ENCODE measurements around the gene TALDO1. TPM values are rescaled to one million over a fixed set of nuclear protein-coding genes. Genes with fewer than 3 reads are reported as not detected.

TALDO1 gene
- total and polyA plus RNA-seq, 2 experiments from 2014 or later, result 353 to 402 TPM

GRCh38 chr11:766106-766935, 19.1 kb downstream of the TALDO1 start:
- H3K4me2 ChIP-seq, result no peak overlapping the region
- no peak for ATAC-seq
- no peaks in the 10 kb centered on the region for H3K79me2 ChIP-seq (replicated peaks; ENCODE audit: insufficient read depth)
- no peaks in the 10 kb centered on the region for H3K9me3 Mint-ChIP-seq
- H3K4me1 Mint-ChIP-seq, result peaks cover 10% of the 10 kb centered on the region
- peaks cover 8% of the 10 kb centered on the region for H3K4me1 ChIP-seq (ENCODE audit: insufficient read depth)
- peak overlapping the region; percentile 72; the same call in 1 of the 2 replicates for H3K27ac ChIP-seq (ENCODE audit: low read depth)
- no peaks in the 10 kb centered on the region for H3K27me3 ChIP-seq (ENCODE audit: insufficient read depth)
- H3K36me3 Mint-ChIP-seq (ENCODE audit: low read depth), result peaks cover 82% of the 10 kb centered on the region
- no peak overlapping the region for H3K4me3 ChIP-seq
- H3K9me2 ChIP-seq (ENCODE audit: insufficient read depth), result no peaks in the 10 kb centered on the region
- H3K27ac Mint-ChIP-seq, result no peak overlapping the region
- H3K27me3 Mint-ChIP-seq (ENCODE audit: insufficient read depth, low read depth, poor library complexity), result peaks cover 34% of the 10 kb centered on the region
- peaks cover 6% of the 10 kb centered on the region; the same call in 1 of the 2 replicates for H4K20me1 ChIP-seq (replicated peaks; ENCODE audit: insufficient read depth)
- TF ChIP-seq ZNF331 (CRISPR knock-in tag; IDR thresholded peaks at IDR 0.05; ENCODE audit: low read depth) (no peak), POLR2AphosphoS5 (IDR thresholded peaks at IDR 0.05; ENCODE audit: low read depth) (no peak), CTCF (conservative IDR thresholded peaks at IDR 0.05; ENCODE audit: low read depth in 2 of 2) (no peak), EZH2 (IDR thresholded peaks at IDR 0.05; ENCODE audit: low read depth, unreplicated experiment) (no peak), NANOG (IDR thresholded peaks at IDR 0.05; ENCODE audit: borderline replicate concordance) (no peak), ZNF462 (CRISPR knock-in tag; IDR thresholded peaks at IDR 0.05) (no peak), JUNB (IDR thresholded peaks at IDR 0.05; ENCODE audit: unreplicated experiment) (no peak), CREB1 (CRISPR knock-in tag; IDR thresholded peaks at IDR 0.05; ENCODE audit: low read depth) (no peak), ETS1 (IDR thresholded peaks at IDR 0.05) (no peak), STAT1 (IDR thresholded peaks at IDR 0.05; ENCODE audit: unreplicated experiment) (no peak), REST (IDR thresholded peaks at IDR 0.05; ENCODE audit: unreplicated experiment) (no peak), EZH2phosphoT487 (IDR thresholded peaks at IDR 0.05; ENCODE audit: unreplicated experiment) (no peak), ZNF114 (CRISPR knock-in tag; IDR thresholded peaks at IDR 0.05) (no peak)
- DNase-seq (ENCODE audit: low spot score), result no peak
- H3F3A ChIP-seq (replicated peaks; ENCODE audit: low read depth), result peaks cover 55% of the 10 kb centered on the region
- no peak overlapping the region for H2AFZ ChIP-seq
- H3K36me3 ChIP-seq (ENCODE audit: insufficient read depth), result peaks cover 25% of the 10 kb centered on the region
- no peak overlapping the region for H3K4me3 Mint-ChIP-seq
